Activated CD4-positive, alpha-beta memory T cell treated with anti-CD3 and anti-CD28 coated beads, Interleukin-2, amount 10 ng/mL, durations not matched to agents 7 days and 5 days (primary cell): Measurements from ENCODE around the gene TENM3. TPM values are rescaled to one million over a fixed set of nuclear protein-coding genes. Genes with fewer than 3 reads are reported as not detected.

Experiments used
- CTCF ChIA-PET: fragments of 350-600 bp; sonication (Branson Sonifier 250); formaldehyde crosslinking; loops from one replicate; lab custom pipeline; 2021; ENCODE audit warnings: antibody characterized with exemption, inconsistent platforms; lab: Charles Lee
- POLR2A ChIA-PET: fragments of 350-600 bp; sonication (Branson Sonifier 250); formaldehyde crosslinking; loops from one replicate; lab custom pipeline; 2021; ENCODE audit warnings: antibody characterized with exemption; lab: Charles Lee
- DNase-seq: peaks from one replicate; pipeline ENCODE4 v3.0.0-alpha.2; 2020
- H3K27ac Mint-ChIP-seq: one replicate; pipeline ENCODE4 v1.8.0; 2021; ENCODE audit warnings: mild to moderate bottlenecking, mixed read lengths
- H3K27me3 Mint-ChIP-seq: one replicate; pipeline ENCODE4 v1.8.0; 2021; ENCODE audit warnings: mixed read lengths
- H3K36me3 Mint-ChIP-seq: one replicate; pipeline ENCODE4 v1.8.0; 2021; ENCODE audit warnings: low read depth, mixed read lengths
- H3K4me1 Mint-ChIP-seq: one replicate; pipeline ENCODE4 v1.8.0; 2021; ENCODE audit warnings: mixed read lengths
- H3K4me3 Mint-ChIP-seq: one replicate; pipeline ENCODE4 v1.8.0; 2021; ENCODE audit warnings: mild to moderate bottlenecking, mixed read lengths
- H3K9me3 Mint-ChIP-seq: one replicate; pipeline ENCODE4 v1.8.0; 2021; ENCODE audit warnings: mixed read lengths
- total RNA-seq, 2 experiments: library from RNA; stranded (reverse); gene quantifications; one replicate each; pipeline ENCODE4 v1.2.3, GENCODE V29; 2021

The TENM3 gene
- total RNA-seq, 2 experiments from 2014 or later, result not detected

GRCh38 chr4:182839256-182839655 lies 596.1 kb downstream of the TENM3 start:
- H3K4me1 Mint-ChIP-seq, result no peaks in the 10 kb centered on the region
- H3K9me3 Mint-ChIP-seq, result no peaks in the 10 kb centered on the region
- no peak overlapping the region for H3K4me3 Mint-ChIP-seq
- no peak for DNase-seq
- POLR2A ChIA-PET, result no interaction called here
- H3K27ac Mint-ChIP-seq, result no peak overlapping the region
- CTCF ChIA-PET, result no interaction called here
- no peaks in the 10 kb centered on the region for H3K27me3 Mint-ChIP-seq
- no peaks in the 10 kb centered on the region for H3K36me3 Mint-ChIP-seq

GRCh38 chr4:182840108-182840507 lies 596.9 kb downstream of the TENM3 start:
- POLR2A ChIA-PET, result no interaction called here
- Mint-ChIP-seq H3K27me3 (no peaks in the 10 kb centered on the region), H3K4me3 (no peak overlapping the region), H3K27ac (no peak overlapping the region), H3K36me3 (no peaks in the 10 kb centered on the region), H3K4me1 (no peaks in the 10 kb centered on the region), H3K9me3 (no peaks in the 10 kb centered on the region)
- no peak for DNase-seq
- CTCF ChIA-PET, result no interaction called here

- H3K27ac Mint-ChIP-seq, result no peak overlapping the region
Observed at GRCh38 chr4:182842104-182842600, 599.0 kb downstream of the TENM3 start.

GRCh38 chr4:182842759-182843390 lies 599.7 kb downstream of the TENM3 start:
- DNase-seq, result no peak
- no peaks in the 10 kb centered on the region for H3K4me1 Mint-ChIP-seq
- ChIA-PET CTCF (no interaction called here), POLR2A (no interaction called here)
- no peaks in the 10 kb centered on the region for H3K9me3 Mint-ChIP-seq
- H3K27me3 Mint-ChIP-seq, result no peaks in the 10 kb centered on the region
- H3K36me3 Mint-ChIP-seq, result no peaks in the 10 kb centered on the region
- no peak overlapping the region for H3K4me3 Mint-ChIP-seq
- no peak overlapping the region for H3K27ac Mint-ChIP-seq

More at GRCh38 chr4:182842104-182842600, 599.0 kb downstream of the TENM3 start:
- H3K4me3 Mint-ChIP-seq, result no peak overlapping the region
- CTCF ChIA-PET, result no interaction called here
- no peaks in the 10 kb centered on the region for H3K9me3 Mint-ChIP-seq
- DNase-seq, result no peak
- no peaks in the 10 kb centered on the region for H3K27me3 Mint-ChIP-seq
- H3K36me3 Mint-ChIP-seq, result no peaks in the 10 kb centered on the region
- H3K4me1 Mint-ChIP-seq, result no peaks in the 10 kb centered on the region
- POLR2A ChIA-PET, result no interaction called here

- CTCF ChIA-PET, result no interaction called here
- no peak overlapping the region for H3K4me3 Mint-ChIP-seq
- H3K9me3 Mint-ChIP-seq, result no peaks in the 10 kb centered on the region
- no peak overlapping the region for H3K27ac Mint-ChIP-seq
- POLR2A ChIA-PET, result no interaction called here
- H3K36me3 Mint-ChIP-seq, result no peaks in the 10 kb centered on the region
- no peak for DNase-seq
- H3K4me1 Mint-ChIP-seq, result no peaks in the 10 kb centered on the region
- H3K27me3 Mint-ChIP-seq, result no peaks in the 10 kb centered on the region
Observed at GRCh38 chr4:182843808-182844325, 600.7 kb downstream of the TENM3 start.

- ChIA-PET POLR2A (no interaction called here), CTCF (no interaction called here)
- DNase-seq, result no peak
- H3K4me1 Mint-ChIP-seq, result no peaks in the 10 kb centered on the region
- H3K9me3 Mint-ChIP-seq, result no peaks in the 10 kb centered on the region
- no peak overlapping the region for H3K4me3 Mint-ChIP-seq
- no peak overlapping the region for H3K27ac Mint-ChIP-seq
- no peaks in the 10 kb centered on the region for H3K36me3 Mint-ChIP-seq
- H3K27me3 Mint-ChIP-seq, result no peaks in the 10 kb centered on the region
Observed at GRCh38 chr4:182845618-182846017, 602.4 kb downstream of the TENM3 start.

- Mint-ChIP-seq H3K4me1 (no peaks in the 10 kb centered on the region), H3K9me3 (no peaks in the 10 kb centered on the region), H3K27ac (no peak overlapping the region), H3K4me3 (no peak overlapping the region), H3K27me3 (no peaks in the 10 kb centered on the region), H3K36me3 (no peaks in the 10 kb centered on the region)
- CTCF ChIA-PET, result no interaction called here
- POLR2A ChIA-PET, result no interaction called here
- DNase-seq, result no peak
Observed at GRCh38 chr4:182846036-182846435, 602.8 kb downstream of the TENM3 start.

- no peak overlapping the region for H3K27ac Mint-ChIP-seq
- H3K36me3 Mint-ChIP-seq, result no peaks in the 10 kb centered on the region
- no peak overlapping the region for H3K4me3 Mint-ChIP-seq
- H3K27me3 Mint-ChIP-seq, result no peaks in the 10 kb centered on the region
- ChIA-PET CTCF (no interaction called here), POLR2A (no interaction called here)
- DNase-seq, result no peak
- H3K4me1 Mint-ChIP-seq, result no peaks in the 10 kb centered on the region
- no peaks in the 10 kb centered on the region for H3K9me3 Mint-ChIP-seq
Observed at GRCh38 chr4:182847576-182848450, 604.6 kb downstream of the TENM3 start.

GRCh38 chr4:182848685-182849084 lies 605.5 kb downstream of the TENM3 start:
- Mint-ChIP-seq H3K27ac (no peak overlapping the region), H3K27me3 (no peaks in the 10 kb centered on the region), H3K4me1 (no peaks in the 10 kb centered on the region), H3K4me3 (no peak overlapping the region), H3K9me3 (no peaks in the 10 kb centered on the region), H3K36me3 (no peaks in the 10 kb centered on the region)
- POLR2A ChIA-PET, result no interaction called here
- no peak for DNase-seq
- CTCF ChIA-PET, result no interaction called here
